HEK293 (cell line): Measurements from ENCODE around the gene NIN.

Experiments
- GFI1B ChIP-seq: fragments of 450-650 bp; formaldehyde crosslinking; IDR thresholded peaks from 2 replicates; pipeline ENCODE4 v1.5.1; 2016; ENCODE audit warnings: missing biosample characterization, missing genetic modification characterization
- GLI2 ChIP-seq: fragments of 450-650 bp; formaldehyde crosslinking; IDR thresholded peaks from 2 replicates; pipeline ENCODE4; 2017; ENCODE audit warnings: missing biosample characterization, missing genetic modification characterization, low read depth, borderline replicate concordance
- ZNF174 ChIP-seq: fragments of 450-650 bp; formaldehyde crosslinking; IDR thresholded peaks from 2 replicates; pipeline ENCODE4 v1.5.0; 2017; ENCODE audit warnings: missing biosample characterization, mild to moderate bottlenecking, missing genetic modification characterization
- TF ChIP-seq, protein P1 (sequence below): fragments of 450-650 bp; formaldehyde crosslinking; IDR thresholded peaks from 2 replicates; pipeline ENCODE4 v1.5.1; 2016; ENCODE audit warnings: missing biosample characterization, missing genetic modification characterization
- TF ChIP-seq, protein P2 (sequence below): fragments of 450-650 bp; formaldehyde crosslinking; IDR thresholded peaks from 2 replicates; pipeline ENCODE4 v1.5.1; 2016; ENCODE audit warnings: missing biosample characterization, missing genetic modification characterization
- TF ChIP-seq, protein P3 (sequence below): fragments of 450-650 bp; formaldehyde crosslinking; IDR thresholded peaks from 2 replicates; pipeline ENCODE4 v1.5.1; 2016; ENCODE audit warnings: missing biosample characterization, missing genetic modification characterization, low read depth
- TF ChIP-seq, protein P4 (sequence below): fragments of 450-650 bp; formaldehyde crosslinking; IDR thresholded peaks from 2 replicates; pipeline ENCODE4 v1.5.1; 2016; ENCODE audit warnings: missing biosample characterization, missing genetic modification characterization
- TF ChIP-seq, protein P5 (sequence below): fragments of 450-650 bp; formaldehyde crosslinking; IDR thresholded peaks from 2 replicates; pipeline ENCODE4 v1.5.1; 2017; ENCODE audit warnings: missing biosample characterization, mild to moderate bottlenecking, missing genetic modification characterization, moderate library complexity

DNA sequence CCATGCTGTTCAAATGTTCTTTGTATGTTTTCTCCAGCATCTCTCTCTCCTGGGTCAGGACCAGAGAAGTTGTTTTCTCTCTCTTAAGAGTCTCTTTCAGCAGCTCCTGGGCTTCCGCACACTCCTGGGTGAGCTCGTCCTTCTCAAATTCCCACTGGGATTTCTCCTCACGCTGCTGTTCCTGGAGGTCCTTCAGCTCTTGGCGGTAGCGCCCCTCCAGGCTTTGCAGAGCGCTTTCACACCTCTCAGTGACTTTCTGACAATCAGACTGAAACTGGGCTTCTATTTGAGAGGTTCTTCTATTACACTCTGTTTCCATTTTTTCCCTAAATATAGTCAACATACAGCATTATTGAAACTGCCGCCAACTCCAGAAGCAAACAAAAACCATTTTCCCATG lies 72.7 kb downstream of the NIN start:
- no peak for TF ChIP-seq GFI1B (tag by site-specific recombination)
- TF ChIP-seq, protein P1, sequence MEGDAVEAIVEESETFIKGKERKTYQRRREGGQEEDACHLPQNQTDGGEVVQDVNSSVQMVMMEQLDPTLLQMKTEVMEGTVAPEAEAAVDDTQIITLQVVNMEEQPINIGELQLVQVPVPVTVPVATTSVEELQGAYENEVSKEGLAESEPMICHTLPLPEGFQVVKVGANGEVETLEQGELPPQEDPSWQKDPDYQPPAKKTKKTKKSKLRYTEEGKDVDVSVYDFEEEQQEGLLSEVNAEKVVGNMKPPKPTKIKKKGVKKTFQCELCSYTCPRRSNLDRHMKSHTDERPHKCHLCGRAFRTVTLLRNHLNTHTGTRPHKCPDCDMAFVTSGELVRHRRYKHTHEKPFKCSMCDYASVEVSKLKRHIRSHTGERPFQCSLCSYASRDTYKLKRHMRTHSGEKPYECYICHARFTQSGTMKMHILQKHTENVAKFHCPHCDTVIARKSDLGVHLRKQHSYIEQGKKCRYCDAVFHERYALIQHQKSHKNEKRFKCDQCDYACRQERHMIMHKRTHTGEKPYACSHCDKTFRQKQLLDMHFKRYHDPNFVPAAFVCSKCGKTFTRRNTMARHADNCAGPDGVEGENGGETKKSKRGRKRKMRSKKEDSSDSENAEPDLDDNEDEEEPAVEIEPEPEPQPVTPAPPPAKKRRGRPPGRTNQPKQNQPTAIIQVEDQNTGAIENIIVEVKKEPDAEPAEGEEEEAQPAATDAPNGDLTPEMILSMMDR: no peak
- TF ChIP-seq, protein P2, sequence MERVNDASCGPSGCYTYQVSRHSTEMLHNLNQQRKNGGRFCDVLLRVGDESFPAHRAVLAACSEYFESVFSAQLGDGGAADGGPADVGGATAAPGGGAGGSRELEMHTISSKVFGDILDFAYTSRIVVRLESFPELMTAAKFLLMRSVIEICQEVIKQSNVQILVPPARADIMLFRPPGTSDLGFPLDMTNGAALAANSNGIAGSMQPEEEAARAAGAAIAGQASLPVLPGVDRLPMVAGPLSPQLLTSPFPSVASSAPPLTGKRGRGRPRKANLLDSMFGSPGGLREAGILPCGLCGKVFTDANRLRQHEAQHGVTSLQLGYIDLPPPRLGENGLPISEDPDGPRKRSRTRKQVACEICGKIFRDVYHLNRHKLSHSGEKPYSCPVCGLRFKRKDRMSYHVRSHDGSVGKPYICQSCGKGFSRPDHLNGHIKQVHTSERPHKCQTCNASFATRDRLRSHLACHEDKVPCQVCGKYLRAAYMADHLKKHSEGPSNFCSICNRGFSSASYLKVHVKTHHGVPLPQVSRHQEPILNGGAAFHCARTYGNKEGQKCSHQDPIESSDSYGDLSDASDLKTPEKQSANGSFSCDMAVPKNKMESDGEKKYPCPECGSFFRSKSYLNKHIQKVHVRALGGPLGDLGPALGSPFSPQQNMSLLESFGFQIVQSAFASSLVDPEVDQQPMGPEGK (tag by site-specific recombination): no peak
- TF ChIP-seq, protein P3, sequence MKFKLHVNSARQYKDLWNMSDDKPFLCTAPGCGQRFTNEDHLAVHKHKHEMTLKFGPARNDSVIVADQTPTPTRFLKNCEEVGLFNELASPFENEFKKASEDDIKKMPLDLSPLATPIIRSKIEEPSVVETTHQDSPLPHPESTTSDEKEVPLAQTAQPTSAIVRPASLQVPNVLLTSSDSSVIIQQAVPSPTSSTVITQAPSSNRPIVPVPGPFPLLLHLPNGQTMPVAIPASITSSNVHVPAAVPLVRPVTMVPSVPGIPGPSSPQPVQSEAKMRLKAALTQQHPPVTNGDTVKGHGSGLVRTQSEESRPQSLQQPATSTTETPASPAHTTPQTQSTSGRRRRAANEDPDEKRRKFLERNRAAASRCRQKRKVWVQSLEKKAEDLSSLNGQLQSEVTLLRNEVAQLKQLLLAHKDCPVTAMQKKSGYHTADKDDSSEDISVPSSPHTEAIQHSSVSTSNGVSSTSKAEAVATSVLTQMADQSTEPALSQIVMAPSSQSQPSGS (tag by site-specific recombination): no peak
- TF ChIP-seq, protein P4, sequence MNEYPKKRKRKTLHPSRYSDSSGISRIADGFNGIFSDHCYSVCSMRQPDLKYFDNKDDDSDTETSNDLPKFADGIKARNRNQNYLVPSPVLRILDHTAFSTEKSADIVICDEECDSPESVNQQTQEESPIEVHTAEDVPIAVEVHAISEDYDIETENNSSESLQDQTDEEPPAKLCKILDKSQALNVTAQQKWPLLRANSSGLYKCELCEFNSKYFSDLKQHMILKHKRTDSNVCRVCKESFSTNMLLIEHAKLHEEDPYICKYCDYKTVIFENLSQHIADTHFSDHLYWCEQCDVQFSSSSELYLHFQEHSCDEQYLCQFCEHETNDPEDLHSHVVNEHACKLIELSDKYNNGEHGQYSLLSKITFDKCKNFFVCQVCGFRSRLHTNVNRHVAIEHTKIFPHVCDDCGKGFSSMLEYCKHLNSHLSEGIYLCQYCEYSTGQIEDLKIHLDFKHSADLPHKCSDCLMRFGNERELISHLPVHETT (tag by site-specific recombination): no peak
- TF ChIP-seq, protein P5, sequence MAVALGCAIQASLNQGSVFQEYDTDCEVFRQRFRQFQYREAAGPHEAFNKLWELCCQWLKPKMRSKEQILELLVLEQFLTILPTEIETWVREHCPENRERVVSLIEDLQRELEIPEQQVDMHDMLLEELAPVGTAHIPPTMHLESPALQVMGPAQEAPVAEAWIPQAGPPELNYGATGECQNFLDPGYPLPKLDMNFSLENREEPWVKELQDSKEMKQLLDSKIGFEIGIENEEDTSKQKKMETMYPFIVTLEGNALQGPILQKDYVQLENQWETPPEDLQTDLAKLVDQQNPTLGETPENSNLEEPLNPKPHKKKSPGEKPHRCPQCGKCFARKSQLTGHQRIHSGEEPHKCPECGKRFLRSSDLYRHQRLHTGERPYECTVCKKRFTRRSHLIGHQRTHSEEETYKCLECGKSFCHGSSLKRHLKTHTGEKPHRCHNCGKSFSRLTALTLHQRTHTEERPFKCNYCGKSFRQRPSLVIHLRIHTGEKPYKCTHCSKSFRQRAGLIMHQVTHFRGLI (tag by site-specific recombination): no peak
- no peak for TF ChIP-seq ZNF174 (tag by site-specific recombination)
- no peak for TF ChIP-seq GLI2 (tag by site-specific recombination)
